A549 (cell line): ENCODE data around the gene MPPED2.

Experiments
- BHLHE40 ChIP-seq: IDR thresholded peaks from 2 replicates; pipeline ENCODE4 v1.6.1; 2012; ENCODE audit warnings: low read depth, low read length, inconsistent platforms
- CBX8 ChIP-seq: fragments of 200-600 bp; sonication (generic); IDR thresholded peaks from 2 replicates; pipeline ENCODE4 v1.6.1; 2016
- CEBPB ChIP-seq, 2 experiments: fragments of >200 bp in 1 of 2; sonication (Bioruptor Twin) in 1 of 2; formaldehyde crosslinking in 1 of 2; IDR thresholded peaks; 2 replicates each; pipeline ENCODE4 v1.6.1; 2012 to 2016
- GATA3 ChIP-seq: IDR thresholded peaks from 2 replicates; pipeline ENCODE4 v1.6.1; 2012; ENCODE audit warnings: borderline replicate concordance
- JUNB ChIP-seq: fragments of >200 bp; sonication (Bioruptor Twin); formaldehyde crosslinking; IDR thresholded peaks from 2 replicates; pipeline ENCODE4 v1.6.1; 2016
- PBX3 ChIP-seq: IDR thresholded peaks from 2 replicates; pipeline ENCODE4 v1.6.1; 2012
- PHF8 ChIP-seq: fragments of 200-600 bp; sonication (generic); IDR thresholded peaks from 2 replicates; pipeline ENCODE4 v1.6.1; 2016; ENCODE audit warnings: low read depth, mild to moderate bottlenecking, antibody characterized with exemption, moderate library complexity, borderline replicate concordance
- POLR2A ChIP-seq: IDR thresholded peaks from 2 replicates; pipeline ENCODE4 v1.6.1; 2012; ENCODE audit warnings: mild to moderate bottlenecking, low read length
- RAD21 ChIP-seq, 2 experiments: fragments of >200 bp in 1 of 2; sonication (Bioruptor Twin) in 1 of 2; formaldehyde crosslinking in 1 of 2; IDR thresholded peaks in 1 of 2; conservative IDR thresholded peaks in 1 of 2; 2 replicates in 1 of 2; 3 replicates in 1 of 2; pipeline ENCODE4 v1.6.1; 2012 to 2018; ENCODE audit warnings: inconsistent platforms in 1 of 2
- SMC3 ChIP-seq: fragments of >200 bp; sonication (Bioruptor Twin); formaldehyde crosslinking; IDR thresholded peaks from 3 replicates; pipeline ENCODE4 v1.6.1; 2018; ENCODE audit warnings: inconsistent platforms
- SREBF2 ChIP-seq: fragments of 450-650 bp; IDR thresholded peaks from 2 replicates; pipeline ENCODE4 v1.6.1; 2014; ENCODE audit warnings: mild to moderate bottlenecking, moderate library complexity
- TF ChIP-seq, protein P1 (sequence below): fragments of >200 bp; sonication (Bioruptor Twin); formaldehyde crosslinking; IDR thresholded peaks from 3 replicates; pipeline ENCODE4 v1.5.1; 2016
- TF ChIP-seq, protein P2 (sequence below): IDR thresholded peaks from 2 replicates; pipeline ENCODE4 v1.6.1; 2012

DNA sequence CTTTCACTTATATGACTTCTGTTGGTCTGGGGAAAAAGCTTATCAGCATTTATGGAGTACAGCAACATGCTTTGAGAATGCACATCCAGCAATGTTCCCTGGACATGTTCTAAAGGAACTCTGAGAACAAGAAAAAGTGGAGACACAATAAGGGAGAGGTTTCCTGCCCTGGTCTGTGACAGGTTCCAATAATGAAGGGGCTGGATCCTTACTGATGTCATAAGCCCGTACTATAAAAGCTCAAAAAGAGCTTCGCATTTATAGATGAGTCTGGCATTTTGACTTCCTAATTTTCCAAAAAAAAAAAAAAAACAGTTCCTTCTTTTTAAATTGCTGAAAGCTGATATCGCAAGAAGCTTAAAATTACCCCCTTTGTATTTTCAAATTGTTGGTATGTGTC is 129.1 kb downstream of the MPPED2 start:
- TF ChIP-seq POLR2A = no peak
- TF ChIP-seq PHF8 = no peak
- TF ChIP-seq, protein P1, sequence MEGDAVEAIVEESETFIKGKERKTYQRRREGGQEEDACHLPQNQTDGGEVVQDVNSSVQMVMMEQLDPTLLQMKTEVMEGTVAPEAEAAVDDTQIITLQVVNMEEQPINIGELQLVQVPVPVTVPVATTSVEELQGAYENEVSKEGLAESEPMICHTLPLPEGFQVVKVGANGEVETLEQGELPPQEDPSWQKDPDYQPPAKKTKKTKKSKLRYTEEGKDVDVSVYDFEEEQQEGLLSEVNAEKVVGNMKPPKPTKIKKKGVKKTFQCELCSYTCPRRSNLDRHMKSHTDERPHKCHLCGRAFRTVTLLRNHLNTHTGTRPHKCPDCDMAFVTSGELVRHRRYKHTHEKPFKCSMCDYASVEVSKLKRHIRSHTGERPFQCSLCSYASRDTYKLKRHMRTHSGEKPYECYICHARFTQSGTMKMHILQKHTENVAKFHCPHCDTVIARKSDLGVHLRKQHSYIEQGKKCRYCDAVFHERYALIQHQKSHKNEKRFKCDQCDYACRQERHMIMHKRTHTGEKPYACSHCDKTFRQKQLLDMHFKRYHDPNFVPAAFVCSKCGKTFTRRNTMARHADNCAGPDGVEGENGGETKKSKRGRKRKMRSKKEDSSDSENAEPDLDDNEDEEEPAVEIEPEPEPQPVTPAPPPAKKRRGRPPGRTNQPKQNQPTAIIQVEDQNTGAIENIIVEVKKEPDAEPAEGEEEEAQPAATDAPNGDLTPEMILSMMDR = no peak
- no peak for TF ChIP-seq RAD21 (conservative IDR thresholded peaks at IDR 0.05 in 1 of 2, IDR thresholded peaks at IDR 0.05 in 1 of 2)
- TF ChIP-seq, protein P2, sequence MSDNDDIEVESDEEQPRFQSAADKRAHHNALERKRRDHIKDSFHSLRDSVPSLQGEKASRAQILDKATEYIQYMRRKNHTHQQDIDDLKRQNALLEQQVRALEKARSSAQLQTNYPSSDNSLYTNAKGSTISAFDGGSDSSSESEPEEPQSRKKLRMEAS = no peak
- TF ChIP-seq GATA3 = no peak
- no peak for TF ChIP-seq SREBF2
- TF ChIP-seq CBX8 = no peak
- TF ChIP-seq PBX3 = no peak
- TF ChIP-seq CEBPB (IDR thresholded peaks at IDR 0.05) = no peak
- no peak for TF ChIP-seq SMC3
- no peak for TF ChIP-seq JUNB
- no peak for TF ChIP-seq BHLHE40
